Kidney (tissue), 14 donors: ENCODE measurements around the gene EVI5. TPM values are rescaled to one million over a fixed set of nuclear protein-coding genes. Genes with fewer than 3 reads are reported as not detected.
"Not testable (repeated sequence)": the region's sequence is repeated elsewhere in the genome, so short reads cannot be mapped to it uniquely, and the experiment has no call there.

ENCODE experiments used
- DNase-seq, 5 donors: peaks; one replicate each; pipeline ENCODE4 v3.0.0-alpha.2; 2013 to 2020
- FAIRE-seq: peaks from 2 replicates; lab custom pipeline; 2012; peaks lifted over from hg19 to GRCh38; lab: Jason Lieb, UNC
- H3K27ac ChIP-seq, 2 donors: one replicate each; pipeline ENCODE4 v1.7.0; 2013; ENCODE audit warnings: low read depth in 2 of 2, low read length in 2 of 2, inconsistent platforms in 1 of 2
- H3K27me3 ChIP-seq: one replicate; pipeline ENCODE4 v1.7.1; 2013; ENCODE audit warnings: low read length, inconsistent platforms; ENCODE audit not compliant: control insufficient read depth, insufficient read depth
- H3K36me3 ChIP-seq, 3 donors: one replicate each; pipeline versions ENCODE4 v1.7.0 to v1.7.1; 2013; ENCODE audit warnings: low read length in 3 of 3, control low read depth in 1 of 3, inconsistent platforms in 1 of 3; ENCODE audit not compliant: insufficient read depth in 3 of 3, control insufficient read depth in 2 of 3
- H3K4me1 ChIP-seq, 3 donors: one replicate each; pipeline versions ENCODE4 v1.7.0 to v1.7.1; 2013; ENCODE audit warnings: low read length in 3 of 3, inconsistent platforms in 1 of 3, low read depth in 1 of 3; ENCODE audit not compliant: control insufficient read depth in 2 of 3, insufficient read depth in 2 of 3
- H3K4me3 ChIP-seq, 3 donors: one replicate each; pipeline versions ENCODE4 v1.7.0 to v1.8.1; 2013; ENCODE audit warnings: low read length in 3 of 3, control low read depth in 1 of 3, inconsistent platforms in 1 of 3
- H3K9ac ChIP-seq, 3 donors: one replicate each; pipeline versions ENCODE4 v1.7.0 to v1.7.1; 2013; ENCODE audit warnings: low read length in 3 of 3, control low read depth in 1 of 3, inconsistent platforms in 1 of 3
- H3K9me3 ChIP-seq, 3 donors: one replicate each; pipeline versions ENCODE4 v1.7.0 to v1.7.1; 2013; ENCODE audit warnings: low read length in 3 of 3, control low read depth in 1 of 3, inconsistent platforms in 1 of 3; ENCODE audit not compliant: control insufficient read depth in 2 of 3, insufficient read depth in 1 of 3
- intact Hi-C: fragments of 100-400 bp; cut with DNase I; formaldehyde crosslinking; loops from one replicate; pipeline ENCODE4 v1.11.1; 2022
- polyA plus RNA-seq: library from polyadenylated mRNA; stranded (reverse); fragments of 350-450 nt; fragmentation: Illumina TruSeq; extraction: RNeasy Lipid Tissue Mini Kit (QIAGEN cat#74804); gene quantifications from one replicate; pipeline ENCODE4 v1.2.3, GENCODE V29; 2014; ENCODE audit warnings: low read depth, low replicate concordance; ENCODE audit not compliant: insufficient read depth
- total RNA-seq: library from RNA; stranded (reverse); fragmentation: NEBNext Ultra II Directional; extraction: Animal tissue kit (Norgen Biotek cat#: 25700); gene quantifications from one replicate; pipeline ENCODE4 v1.2.1, GENCODE V29; 2021
- TF ChIP-seq, protein P1 (sequence below): IDR thresholded peaks from 3 replicates; pipeline ENCODE4 v1.5.1; 2012; ENCODE audit warnings: mild to moderate bottlenecking, moderate library complexity, borderline replicate concordance; ENCODE audit not compliant: insufficient read depth; ENCODE audit errors: extremely low read depth
- donor health status: control.
- donor health status: control.
- donor health status: control.
- donor health status: control.
- donor health status: control.
- donor health status: DM: yes; HTN: yes; CAD: no.
- donor health status: Normal renal cell carcinoma (clear cell type).

Gene EVI5
- total and polyA plus RNA-seq, 2 donors from 2014 or later = 3.6 to 36.5 TPM

DNA sequence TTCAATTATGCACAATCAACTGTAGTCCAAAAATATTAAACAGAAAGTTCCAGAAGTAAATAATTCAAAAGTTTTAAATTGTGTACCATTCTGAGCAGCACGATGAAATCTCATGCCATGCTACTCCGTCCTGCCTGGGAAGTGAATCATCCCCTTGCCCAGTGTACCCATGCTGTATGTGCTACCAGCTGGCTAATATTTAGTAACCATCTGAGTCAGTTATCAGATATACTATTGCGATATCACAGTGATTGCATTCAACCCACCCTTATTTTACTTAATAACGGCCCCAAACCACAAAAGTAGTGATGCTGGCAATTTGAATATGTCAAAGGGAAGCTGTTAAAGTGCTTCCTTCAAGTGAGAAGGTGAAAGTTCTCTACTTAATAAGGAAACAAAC is 56.2 kb downstream of the EVI5 start:
- FAIRE-seq (no peak), DNase-seq (no peak)
- Histone ChIP-seq H3K9ac (no peak overlapping the region), H3K36me3 (peaks cover 0 to 2% (median 0%) of the 10 kb centered on the region in 3 donors), H3K27me3 (no peaks in the 10 kb centered on the region), H3K9me3 (no peaks in the 10 kb centered on the region), H3K4me1 (no peaks in the 10 kb centered on the region), H3K4me3 (no peak overlapping the region), H3K27ac (no peak overlapping the region)
- intact Hi-C loops = no loop called here
- TF ChIP-seq, protein P1, sequence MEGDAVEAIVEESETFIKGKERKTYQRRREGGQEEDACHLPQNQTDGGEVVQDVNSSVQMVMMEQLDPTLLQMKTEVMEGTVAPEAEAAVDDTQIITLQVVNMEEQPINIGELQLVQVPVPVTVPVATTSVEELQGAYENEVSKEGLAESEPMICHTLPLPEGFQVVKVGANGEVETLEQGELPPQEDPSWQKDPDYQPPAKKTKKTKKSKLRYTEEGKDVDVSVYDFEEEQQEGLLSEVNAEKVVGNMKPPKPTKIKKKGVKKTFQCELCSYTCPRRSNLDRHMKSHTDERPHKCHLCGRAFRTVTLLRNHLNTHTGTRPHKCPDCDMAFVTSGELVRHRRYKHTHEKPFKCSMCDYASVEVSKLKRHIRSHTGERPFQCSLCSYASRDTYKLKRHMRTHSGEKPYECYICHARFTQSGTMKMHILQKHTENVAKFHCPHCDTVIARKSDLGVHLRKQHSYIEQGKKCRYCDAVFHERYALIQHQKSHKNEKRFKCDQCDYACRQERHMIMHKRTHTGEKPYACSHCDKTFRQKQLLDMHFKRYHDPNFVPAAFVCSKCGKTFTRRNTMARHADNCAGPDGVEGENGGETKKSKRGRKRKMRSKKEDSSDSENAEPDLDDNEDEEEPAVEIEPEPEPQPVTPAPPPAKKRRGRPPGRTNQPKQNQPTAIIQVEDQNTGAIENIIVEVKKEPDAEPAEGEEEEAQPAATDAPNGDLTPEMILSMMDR = no peak

DNA sequence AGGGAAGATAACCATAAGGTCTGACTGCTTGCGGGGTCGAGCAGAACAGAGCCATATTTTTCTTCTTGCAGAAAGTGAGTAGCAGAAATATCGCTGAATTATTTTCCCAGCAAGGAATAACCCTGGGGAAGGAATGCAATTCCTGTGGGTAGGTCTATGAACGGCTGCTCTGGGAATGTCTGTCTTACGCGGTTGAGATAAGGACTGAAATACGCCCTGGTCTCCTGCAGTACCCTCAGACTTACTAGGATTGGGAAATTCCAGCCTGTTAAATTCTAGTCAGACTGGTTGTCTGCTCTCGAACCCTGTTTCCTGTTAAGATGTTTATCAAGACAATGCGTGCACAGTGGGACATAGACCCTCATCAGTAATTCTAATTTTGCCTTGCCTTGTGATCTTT is 61.2 kb downstream of the EVI5 start:
- H3K27me3 ChIP-seq, H3K4me3 ChIP-seq, DNase-seq, H3K9ac ChIP-seq, H3K36me3 ChIP-seq, H3K27ac ChIP-seq, H3K4me1 ChIP-seq, H3K9me3 ChIP-seq, intact Hi-C loops, FAIRE-seq: not testable (repeated sequence)

DNA sequence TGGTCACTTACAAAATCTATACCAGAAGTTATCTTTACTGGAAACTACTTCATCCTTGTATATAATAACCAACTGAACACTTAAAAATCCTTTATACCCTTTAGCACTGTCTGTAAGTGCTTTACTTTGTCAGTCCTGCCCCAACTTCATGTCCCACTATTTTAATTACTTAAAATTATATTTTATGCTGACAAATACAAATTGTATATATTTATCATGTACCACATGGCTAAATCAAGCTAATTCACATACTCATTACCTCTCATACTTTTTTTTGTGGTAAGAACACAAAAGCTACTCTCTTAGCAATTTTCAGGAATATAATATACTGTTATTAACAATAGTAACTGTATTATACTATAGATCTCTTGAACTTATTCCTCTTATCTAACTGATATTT is 63.0 kb downstream of the EVI5 start:
- Histone ChIP-seq H3K27ac (no peak overlapping the region), H3K9ac (no peak overlapping the region), H3K4me1 (no peaks in the 10 kb centered on the region), H3K9me3 (no peaks in the 10 kb centered on the region), H3K27me3 (no peaks in the 10 kb centered on the region), H3K36me3 (peaks cover 0 to 2% (median 0%) of the 10 kb centered on the region in 3 donors), H3K4me3 (no peak overlapping the region)
- TF ChIP-seq, protein P1 = no peak
- intact Hi-C loops = no loop called here
- no peak for DNase-seq
- FAIRE-seq = no peak

DNA sequence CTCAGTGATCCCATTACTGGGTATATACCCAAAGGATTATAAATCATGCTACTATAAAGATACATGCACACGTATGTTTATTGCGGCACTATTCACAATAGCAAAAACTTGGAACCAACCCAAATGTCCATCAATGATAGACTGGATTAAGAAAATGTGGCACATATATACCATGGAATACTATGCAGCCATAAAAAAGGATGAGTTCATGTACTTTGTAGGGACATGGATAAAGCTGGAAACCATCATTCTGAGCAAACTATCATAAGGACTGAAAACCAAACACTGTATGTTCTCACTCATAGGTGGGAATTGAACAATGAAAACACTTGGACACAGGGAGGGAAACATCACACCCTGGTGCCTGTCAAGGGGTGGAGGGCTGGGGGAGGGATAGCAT is 63.8 kb downstream of the EVI5 start:
- H3K36me3 ChIP-seq, H3K27ac ChIP-seq, DNase-seq, H3K27me3 ChIP-seq, FAIRE-seq, H3K9me3 ChIP-seq, intact Hi-C loops, H3K4me1 ChIP-seq, H3K4me3 ChIP-seq, H3K9ac ChIP-seq: not testable (repeated sequence)

DNA sequence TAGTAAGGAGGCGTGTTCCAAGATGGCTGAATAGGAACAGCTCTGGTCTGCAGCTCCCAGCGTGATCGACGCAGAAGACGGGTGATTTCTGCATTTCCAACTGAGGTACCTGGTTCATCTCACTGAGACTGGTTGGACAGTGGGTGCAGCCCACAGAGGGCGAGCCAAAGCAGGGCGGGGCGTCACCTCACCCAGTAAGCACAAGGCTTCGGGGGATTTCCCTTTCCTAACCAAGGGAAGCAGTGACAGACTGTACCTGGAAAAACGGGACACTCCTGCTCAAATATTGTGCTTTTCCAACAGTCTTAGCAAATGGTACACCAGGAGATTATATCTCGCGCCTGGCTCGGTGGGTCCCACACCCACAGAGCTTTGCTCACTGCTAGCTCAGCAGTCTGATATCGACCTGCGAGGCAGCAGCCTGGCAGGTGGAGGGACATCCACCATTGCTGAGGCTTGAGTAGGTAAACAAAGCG is 69.4 kb downstream of the EVI5 start:
- H3K9ac ChIP-seq, intact Hi-C loops, H3K27me3 ChIP-seq, H3K36me3 ChIP-seq, H3K27ac ChIP-seq, FAIRE-seq, DNase-seq, H3K9me3 ChIP-seq, H3K4me3 ChIP-seq: not testable (repeated sequence)
- H3K4me1 ChIP-seq = peaks cover 0 to 13% (median 0%) of the 10 kb centered on the region in 3 donors
